GM21390 (cell line): Measurements from ENCODE around the gene UBR3.

ENCODE experiments used
- ATAC-seq: cut with Tn5 transposase; IDR thresholded peaks from one replicate; pipeline ENCODE4 v1.9.1; 2021; ENCODE audit not compliant: unreplicated experiment

The UBR3 gene

DNA sequence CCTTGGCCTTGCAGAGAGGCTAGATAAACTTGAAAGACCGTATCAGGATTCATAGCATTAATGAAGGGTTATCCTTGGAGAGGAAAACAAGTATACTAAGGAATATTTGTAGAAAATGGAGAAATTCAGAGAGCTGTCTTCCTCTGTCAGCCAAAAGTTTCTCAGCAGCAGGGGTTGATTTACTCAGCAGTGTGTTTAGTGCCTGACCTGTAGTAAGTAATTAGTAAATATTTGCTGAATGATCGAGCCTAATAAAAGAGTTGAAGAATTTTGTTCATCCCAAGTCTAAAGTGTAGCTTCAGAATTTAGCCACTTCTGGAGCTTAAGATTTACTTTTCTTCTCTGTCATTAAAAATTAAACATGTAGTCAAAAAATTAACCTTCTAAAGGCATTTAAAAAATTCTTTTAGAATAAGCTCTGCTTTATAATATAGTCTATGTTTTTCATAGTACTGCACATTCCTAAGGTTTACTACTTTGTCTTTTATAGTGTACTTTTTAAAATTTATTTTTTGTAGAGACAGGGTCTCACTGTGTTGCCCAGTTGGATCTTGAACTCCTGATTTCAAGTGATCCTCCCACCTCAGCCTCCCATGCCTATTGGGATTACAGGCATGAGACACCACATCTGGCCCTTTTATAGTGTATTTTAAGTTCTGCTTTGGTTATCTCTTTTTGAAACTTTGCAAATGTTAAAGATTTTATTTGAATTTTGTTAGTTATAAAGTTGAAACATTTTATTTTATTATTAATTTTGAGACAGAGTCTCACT is 212.3 kb downstream of the UBR3 start:
- ATAC-seq = no peak

DNA sequence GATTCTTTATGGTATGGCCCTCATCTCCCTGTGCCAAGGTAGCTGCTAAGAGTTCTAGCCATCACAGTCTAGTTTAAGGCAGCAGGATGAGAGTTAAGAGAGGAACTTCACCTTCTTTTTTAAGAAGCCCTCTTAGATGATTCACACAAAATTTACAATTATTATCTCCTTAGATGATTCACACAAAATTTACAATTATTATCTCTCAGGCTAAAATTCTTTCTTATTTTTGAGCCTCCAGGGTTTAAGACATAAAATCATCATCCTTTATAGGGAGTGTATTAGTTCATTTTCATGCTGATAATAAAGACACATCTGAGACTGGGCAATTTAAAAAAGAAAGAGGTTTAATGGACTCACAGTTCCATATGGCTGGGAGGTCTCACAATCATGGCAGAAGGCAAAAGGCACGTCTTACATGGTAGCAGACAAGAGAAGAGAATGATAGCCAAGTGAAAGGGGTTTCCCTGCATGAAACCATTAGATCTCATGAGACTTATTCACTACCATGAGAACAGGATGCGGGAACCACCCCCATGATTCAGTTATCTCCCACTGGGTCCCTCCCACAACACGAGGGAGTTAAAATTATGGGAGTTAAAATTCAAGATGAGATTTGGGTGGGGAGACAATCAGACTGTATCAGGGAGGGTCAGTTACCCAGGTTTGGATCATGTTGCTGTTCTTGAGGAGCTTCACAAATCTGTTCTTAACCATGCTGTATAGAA is 217.7 kb downstream of the UBR3 start:
- no peak for ATAC-seq

DNA sequence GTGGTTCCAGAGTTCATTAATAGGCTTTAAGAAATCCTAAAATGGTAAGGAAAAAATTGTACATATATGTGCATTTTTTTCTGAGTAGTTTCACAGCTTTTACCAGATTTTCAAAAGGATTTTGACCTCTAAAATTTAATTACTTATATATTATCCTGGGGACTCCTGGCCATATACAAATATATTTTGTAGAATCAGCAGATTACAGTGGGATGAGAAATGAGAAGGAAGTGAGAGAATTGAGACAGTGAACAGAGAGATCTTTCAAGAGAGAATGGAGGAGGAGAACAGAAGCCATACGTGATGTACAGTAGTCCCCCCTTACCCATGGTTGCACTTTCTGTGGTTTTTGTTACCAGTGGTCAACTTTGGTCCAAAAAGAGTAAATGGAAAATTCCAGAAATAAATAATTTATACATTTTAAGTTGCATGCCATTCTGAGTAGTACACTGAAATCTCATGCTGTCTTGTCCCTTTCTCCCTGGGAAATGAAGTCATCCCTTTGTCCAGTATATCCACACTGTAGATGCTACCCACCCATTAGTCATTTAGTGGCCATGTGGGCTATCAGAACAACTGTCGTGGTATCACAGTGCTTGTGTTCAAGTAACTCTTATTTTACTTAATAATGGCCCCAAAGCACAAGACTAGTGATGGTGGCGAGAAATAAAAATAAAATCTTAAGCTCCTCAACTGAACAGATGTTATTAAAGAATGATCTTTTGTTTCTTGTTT is 220.2 kb downstream of the UBR3 start:
- ATAC-seq = no peak

DNA sequence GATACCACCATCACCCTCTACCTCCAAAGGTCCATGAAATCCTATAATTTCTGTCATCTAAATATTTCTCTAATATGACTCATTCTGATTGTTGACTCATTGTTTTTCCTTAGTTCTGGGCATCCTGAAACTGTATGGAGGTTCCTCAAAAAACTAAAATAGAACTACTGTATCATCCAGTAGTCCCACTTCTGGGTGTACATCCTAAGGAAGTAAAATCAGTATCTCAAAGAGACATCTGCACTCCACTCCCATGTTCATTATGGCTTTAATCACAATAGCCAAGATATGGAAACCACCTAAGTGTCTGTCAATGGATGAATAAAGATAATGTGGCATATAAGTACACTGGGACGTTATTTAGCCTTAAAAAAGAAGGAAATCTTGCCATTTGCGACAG is 224.9 kb downstream of the UBR3 start:
- no peak for ATAC-seq

DNA sequence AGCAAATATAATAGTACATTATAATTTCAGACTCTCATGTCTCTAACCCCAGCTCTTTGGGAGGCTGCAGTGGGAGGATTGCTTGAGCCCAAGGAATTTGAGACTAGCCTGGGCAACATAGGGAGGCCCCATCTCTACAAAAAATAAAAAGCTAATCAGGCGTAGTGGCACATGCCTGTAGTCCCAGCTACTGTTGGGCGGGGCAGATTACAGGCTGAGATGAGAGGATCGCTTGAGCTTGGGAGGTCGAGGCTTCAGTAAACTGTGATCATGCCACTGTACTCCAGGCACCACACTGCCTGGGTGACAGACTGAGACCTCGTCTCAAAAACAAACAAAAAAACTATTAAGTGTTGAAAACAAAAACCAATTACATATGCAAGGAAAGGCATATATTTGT is 227.7 kb downstream of the UBR3 start:
- ATAC-seq = no peak

- ATAC-seq = no peak
Observed at GRCh38 chr2:170056900-170057299, 229.6 kb downstream of the UBR3 start.

DNA sequence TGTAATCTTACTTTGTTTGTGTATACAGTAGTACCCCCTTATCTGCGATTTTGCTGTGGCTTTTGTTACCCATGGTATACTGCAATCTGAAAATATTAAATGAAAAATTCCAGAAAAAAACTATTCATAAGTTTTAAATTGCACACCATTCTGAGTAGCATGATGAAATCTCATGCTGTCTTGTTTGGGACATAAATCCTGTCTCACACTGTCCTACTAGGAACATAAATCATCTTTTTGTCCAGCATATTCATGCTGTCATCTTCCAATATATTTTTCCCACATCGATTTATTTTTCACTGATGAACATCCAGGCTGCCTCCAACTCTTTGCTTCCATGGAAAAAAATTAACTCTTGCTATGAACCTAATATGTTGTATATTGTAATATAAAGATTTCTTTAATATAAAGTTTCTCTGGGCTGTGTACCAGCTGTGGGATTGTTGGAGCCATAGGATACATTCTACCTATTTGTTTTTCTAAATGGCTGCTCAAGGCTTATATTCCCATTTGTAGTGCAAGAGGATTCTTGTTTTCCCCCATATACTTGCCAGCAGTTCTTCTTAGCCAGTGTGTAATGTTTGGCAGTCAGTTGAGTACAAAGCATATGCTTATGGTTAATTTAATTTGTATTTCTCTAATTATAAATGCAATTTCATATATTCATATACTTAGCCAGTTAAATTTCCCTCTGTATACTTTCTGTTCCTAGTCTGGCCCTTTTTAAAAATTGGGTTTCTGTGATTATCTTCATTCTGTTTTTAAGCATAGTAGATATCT is 236.4 kb downstream of the UBR3 start:
- ATAC-seq = no peak

DNA sequence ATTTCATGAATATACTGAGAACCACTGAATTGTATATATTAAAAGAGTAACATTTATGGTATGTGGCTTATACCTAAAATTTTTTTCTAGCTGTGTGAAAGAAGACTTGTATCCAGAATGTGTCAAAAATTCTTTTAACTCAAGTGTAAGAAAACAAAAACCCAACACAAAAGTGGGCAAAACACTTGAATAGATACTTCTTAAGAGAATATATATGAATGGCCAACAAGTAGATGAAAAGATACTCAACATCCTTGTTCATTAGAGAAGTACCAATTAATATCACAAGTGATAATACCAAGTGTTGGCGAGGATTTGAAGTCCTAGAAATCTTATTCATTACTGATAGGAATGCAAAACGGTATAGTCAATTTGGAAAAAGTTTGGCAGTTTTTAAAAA is 243.5 kb downstream of the UBR3 start:
- no peak for ATAC-seq

- no peak for ATAC-seq
Observed at GRCh38 chr2:170073288-170073687, 246.0 kb downstream of the UBR3 start.

DNA sequence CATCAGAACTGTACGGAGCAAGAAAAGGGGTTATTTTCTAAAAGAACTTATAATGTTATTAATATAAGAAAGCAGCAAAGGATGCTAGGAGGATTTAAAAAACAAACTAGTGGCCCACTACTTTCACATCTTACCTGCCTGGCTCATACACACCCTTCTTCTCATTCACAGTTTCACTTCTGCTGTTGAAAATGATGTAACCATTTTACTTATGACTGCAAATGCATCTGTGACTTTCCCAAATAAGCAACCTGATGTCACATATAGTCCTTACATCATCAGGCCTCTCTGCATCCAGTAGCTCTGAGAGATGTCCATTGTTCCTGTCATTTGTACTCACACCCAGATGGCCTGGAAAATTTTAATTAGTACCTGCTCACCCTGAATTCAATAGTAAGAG is 248.9 kb downstream of the UBR3 start:
- ATAC-seq = no peak

DNA sequence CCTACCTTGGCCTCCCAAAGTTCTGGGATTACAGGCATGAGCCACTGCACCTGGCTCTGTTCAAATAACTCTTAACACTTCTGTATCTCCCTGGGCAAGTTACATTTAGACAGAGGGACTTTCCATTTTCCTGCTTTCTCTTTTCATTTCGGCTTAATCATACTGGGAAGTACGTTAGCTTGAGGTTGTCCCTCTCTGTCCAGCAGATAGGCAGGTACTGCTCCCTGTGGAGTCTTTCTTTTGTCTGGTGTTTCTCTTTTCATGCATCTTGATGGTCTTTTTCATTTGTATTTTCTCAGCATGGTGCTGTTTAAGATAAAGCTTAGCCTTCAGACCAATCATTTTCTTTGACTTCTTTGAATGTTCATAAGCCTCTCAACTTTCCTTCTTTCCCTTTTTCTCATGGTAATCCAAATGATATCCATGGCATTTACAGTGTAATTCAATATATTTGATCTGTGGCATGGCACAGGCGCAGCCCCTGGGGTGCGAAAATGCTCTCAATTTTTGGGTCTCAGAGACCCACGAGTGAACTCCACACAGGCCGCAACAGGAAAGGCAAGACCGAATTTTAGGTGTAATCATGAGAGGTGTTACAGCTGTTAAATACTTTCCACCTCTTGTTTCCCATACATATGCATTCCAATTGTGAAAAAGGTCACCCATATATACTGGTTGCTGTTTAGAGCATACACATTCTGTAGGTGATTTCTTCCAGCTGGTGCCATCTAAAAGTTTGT is 250.7 kb downstream of the UBR3 start:
- no peak for ATAC-seq

- no peak for ATAC-seq
Observed at GRCh38 chr2:170084820-170085491, 257.7 kb downstream of the UBR3 start.

- ATAC-seq = no peak
Observed at GRCh38 chr2:170086117-170086688, 258.9 kb downstream of the UBR3 start.

GRCh38 chr2:170086751-170087412 is 259.6 kb downstream of the UBR3 start:
- no peak for ATAC-seq

GRCh38 chr2:170087413-170087793 is 260.1 kb downstream of the UBR3 start:
- ATAC-seq = no peak

- no peak for ATAC-seq
Observed at GRCh38 chr2:170088776-170089175, 261.5 kb downstream of the UBR3 start.

- ATAC-seq = no peak
Observed at GRCh38 chr2:170090229-170090628, 263.0 kb downstream of the UBR3 start.

DNA sequence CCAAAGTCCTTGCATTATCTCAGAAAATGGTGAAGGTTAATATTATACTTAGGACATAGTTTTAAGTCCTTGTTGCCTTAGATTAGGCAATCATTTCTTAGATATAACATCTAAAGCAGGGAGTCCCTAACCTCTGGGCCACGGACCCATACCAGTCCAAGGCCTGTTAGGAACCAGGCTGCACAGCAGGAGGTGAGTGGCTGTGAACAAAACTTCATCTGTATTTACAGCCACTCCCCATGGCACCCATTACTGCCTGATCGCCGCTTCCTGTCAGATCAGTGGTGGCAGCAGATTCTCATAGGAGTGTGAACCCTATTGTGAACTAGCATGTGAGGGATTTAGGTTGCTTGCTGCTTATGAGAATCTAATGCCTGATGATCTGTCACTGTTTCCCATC is 264.2 kb downstream of the UBR3 start:
- no peak for ATAC-seq

DNA sequence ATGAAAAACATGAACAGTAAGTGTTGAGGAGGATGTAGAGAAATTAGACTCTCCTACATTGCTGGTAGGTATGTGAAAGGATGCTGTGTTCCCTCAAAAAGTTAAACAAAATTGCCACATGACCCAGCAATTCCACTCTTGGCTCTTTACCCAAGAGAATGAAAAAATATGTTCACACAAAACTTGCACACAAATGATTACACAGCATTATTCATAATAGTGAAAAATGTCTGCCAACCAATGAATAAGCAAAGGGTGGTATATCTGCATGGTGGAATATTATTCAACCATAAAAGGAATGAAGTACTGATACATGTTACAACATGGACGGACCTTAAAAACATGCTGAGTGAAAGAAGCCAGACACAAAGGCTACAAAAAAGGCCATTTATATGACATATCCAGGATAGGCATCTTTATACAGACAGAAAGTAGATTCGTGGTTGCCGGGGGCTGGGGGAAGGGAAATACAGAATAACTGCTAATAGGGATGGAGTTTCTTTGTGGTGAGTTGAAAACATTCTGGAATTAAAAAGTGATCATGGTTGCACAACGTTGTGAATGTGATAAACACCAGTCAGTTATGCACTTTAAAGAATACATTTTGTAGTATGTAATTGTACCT is 265.3 kb downstream of the UBR3 start:
- ATAC-seq = no peak
